Jurkat, Clone E6-1 (cell line): Measurements from ENCODE around the gene HGS.
"Not testable (repeated sequence)": the region's sequence is repeated elsewhere in the genome, so short reads cannot be mapped to it uniquely, and the experiment has no call there.

Experiments
- DNase-seq: peaks from one replicate; pipeline ENCODE4 v3.0.0-alpha.2; 2011; ENCODE audit warnings: low read depth, low spot score
- H3K4me3 ChIP-seq: 2 replicates; pipeline ENCODE4 v1.5.1; 2011; ENCODE audit warnings: mild to moderate bottlenecking, low read length, control low read depth, moderate library complexity

HGS gene

GRCh38 chr17:81734405-81735263 lies 50.8 kb downstream of the HGS start:
- no peak for DNase-seq

GRCh38 chr17:81735264-81736102 lies 51.7 kb downstream of the HGS start:
- no peak for DNase-seq
- peak overlapping the region; percentile 29 for H3K4me3 ChIP-seq

More at GRCh38 chr17:81734405-81735263, 50.8 kb downstream of the HGS start:
- H3K4me3 ChIP-seq, result no peak overlapping the region

- no peak for DNase-seq
- H3K4me3 ChIP-seq, result no peak overlapping the region
Observed at GRCh38 chr17:81737947-81738800, 54.4 kb downstream of the HGS start.

GRCh38 chr17:81738801-81739393 lies 55.1 kb downstream of the HGS start:
- H3K4me3 ChIP-seq, result no peak overlapping the region
- DNase-seq, result no peak

GRCh38 chr17:81739593-81739992 lies 55.8 kb downstream of the HGS start:
- H3K4me3 ChIP-seq, DNase-seq: not testable (repeated sequence)

GRCh38 chr17:81740395-81740961 lies 56.7 kb downstream of the HGS start:
- no peak overlapping the region for H3K4me3 ChIP-seq
- no peak for DNase-seq

- H3K4me3 ChIP-seq, result no peak overlapping the region
- DNase-seq, result no peak
Observed at GRCh38 chr17:81741049-81741593, 57.3 kb downstream of the HGS start.

- H3K4me3 ChIP-seq, result no peak overlapping the region
- DNase-seq, result no peak
Observed at GRCh38 chr17:81741594-81742452, 58.0 kb downstream of the HGS start.
